GM19025 (cell line): Measurements from ENCODE around the gene SIX5.
"Not testable (repeated sequence)": the region's sequence is repeated elsewhere in the genome, so short reads cannot be mapped to it uniquely, and the experiment has no call there.

Experiments
- ATAC-seq: cut with Tn5 transposase; IDR thresholded peaks from one replicate; pipeline ENCODE4 v1.9.1; 2021; ENCODE audit warnings: mild to moderate bottlenecking, low read depth, moderate library complexity; ENCODE audit not compliant: unreplicated experiment

SIX5 gene

DNA sequence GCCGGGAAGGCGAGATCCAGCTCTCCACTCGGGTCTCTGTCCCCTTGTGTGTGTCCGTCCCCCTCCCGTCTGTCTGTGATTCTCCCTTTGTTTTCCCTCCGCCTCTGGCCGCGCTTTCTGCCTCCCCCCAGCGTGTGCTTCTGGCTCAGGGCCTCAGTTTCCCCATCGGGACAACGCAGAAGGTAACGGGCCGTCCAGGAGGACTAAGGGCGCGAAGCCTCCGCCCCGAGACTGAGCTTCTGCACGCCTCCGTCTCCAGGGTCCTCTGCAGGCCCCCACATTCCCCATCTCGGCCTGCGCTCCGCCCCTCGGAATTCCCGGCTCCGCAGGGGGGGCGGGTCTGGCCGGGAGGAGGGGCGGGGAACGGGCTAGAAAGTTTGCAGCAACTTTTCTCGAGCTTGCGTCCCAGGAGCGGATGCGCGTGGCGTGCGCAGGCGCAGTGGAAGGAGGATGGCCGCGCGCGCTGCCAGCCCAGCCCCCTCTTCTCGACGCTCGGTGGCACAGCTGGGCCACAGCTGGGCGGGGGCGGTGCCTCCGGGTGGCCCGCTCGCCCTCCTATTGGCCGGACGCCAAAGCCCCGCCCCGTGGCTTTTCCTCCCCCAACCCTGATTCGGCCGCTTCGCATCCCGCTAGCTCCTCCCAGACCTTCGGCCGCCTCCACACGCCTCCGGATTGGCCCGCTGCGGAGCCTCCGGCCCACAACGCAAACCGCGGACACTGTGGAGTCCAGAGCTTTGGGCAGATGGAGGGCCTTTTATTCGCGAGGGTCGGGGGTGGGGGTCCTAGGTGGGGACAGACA is at the start of gene SIX5:
Gene SIX5, minus strand, starts transcription at position 269 of the 799 bp plus-strand sequence. CDS start 408 bp downstream, outside the sequence.
- peak; percentile 50 for ATAC-seq

DNA sequence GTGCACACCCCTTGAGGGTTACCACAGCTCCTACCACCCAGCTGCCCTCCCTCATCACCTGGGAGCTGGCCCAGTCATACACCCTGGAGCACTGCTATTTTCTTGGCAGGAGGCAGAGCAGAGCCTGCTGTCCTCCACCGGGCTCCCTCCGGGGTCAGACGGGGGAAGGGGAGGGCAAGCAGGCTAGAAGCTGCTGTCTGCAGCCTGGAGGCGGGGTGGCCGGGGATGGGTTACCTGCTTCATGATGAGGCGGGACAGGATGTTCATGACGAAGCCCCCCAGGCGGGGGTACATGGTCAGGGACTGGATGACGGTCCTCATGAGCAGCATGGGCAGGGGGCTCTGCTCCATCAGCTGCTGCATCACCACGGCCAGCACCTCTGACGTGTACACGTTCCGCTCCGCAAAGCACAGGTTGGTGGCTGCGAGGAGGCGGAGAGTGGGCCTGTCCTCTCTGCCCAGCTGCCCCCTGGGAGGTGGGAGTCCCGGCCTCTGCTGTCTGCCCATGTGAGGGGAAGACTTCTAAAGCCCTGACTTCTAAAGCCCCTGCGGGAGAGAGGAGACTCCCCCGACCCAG is 48.8 kb upstream of the SIX5 start:
- ATAC-seq, result no peak

DNA sequence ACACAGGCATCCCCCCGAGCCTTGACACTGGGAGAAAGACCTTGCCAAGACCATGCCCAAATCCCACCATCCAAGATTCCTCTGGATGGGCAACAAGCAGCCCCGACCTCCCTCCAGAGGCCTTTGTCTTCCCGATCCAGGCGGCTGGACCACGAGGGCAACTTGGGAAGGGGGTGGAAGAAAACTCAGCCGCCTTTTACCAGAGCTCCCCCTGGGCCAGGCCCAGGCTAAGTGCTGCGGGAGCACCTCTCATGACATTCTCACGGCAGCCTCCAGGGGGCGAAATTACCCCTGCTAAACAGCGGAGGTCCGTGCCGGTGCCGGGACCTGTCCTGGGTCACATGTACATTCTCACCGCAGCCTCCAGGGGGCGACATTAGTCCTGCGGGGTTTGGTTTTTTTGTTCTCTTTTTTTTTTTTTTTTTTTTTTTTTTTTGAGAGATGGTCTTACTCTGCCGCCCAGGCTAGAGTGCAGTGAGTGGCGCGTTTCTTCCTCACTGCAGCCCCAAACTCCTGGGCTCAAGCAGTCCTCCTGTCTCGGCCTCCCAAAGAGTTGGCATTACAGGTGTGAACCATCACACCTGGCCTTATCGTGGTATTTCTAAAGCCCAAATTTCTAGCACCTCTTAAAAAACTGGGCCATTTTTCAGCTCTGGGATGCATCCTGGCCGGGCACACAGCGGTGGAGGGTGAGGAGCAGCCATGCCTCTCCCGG is 48.1 kb upstream of the SIX5 start:
- ATAC-seq, result peak; percentile 71

DNA sequence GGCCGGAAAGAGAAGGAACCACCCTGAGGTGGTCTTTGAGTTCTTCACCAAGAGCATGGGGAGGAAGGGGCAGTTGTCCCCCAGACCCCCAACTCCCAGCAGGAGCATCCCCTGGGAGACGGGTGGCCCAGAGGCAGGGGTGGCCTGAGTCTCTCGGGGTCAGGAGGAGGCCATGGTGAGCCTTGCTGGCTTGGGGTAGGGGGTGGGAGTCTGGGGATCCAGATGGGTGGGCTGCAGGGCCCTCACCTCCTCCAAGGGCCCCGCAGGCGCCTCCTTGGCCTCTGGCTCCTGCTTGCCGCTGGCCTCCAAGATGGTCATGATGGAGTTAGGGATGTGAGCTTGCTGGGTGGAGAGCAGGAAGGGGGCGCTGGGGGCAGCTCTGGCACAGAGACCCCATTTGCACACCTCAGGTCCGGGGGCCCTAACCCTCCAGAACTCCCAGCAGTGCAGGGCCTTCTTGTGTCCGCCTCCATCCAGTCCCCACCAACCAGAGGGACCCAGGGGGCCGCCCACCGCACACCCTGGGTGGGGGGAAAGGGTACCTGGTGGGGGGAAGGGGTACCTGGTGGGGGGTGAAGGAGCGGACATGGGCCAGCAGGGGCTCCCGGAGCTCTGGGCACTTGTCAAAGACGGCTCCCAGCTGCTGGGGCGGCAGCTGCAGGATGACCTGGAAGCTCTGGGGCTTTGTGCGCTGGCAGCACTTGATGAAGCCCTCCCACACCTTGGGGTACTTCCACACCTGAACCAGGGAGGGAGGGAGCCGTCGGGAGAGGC is 47.4 kb upstream of the SIX5 start:
- no peak for ATAC-seq

DNA sequence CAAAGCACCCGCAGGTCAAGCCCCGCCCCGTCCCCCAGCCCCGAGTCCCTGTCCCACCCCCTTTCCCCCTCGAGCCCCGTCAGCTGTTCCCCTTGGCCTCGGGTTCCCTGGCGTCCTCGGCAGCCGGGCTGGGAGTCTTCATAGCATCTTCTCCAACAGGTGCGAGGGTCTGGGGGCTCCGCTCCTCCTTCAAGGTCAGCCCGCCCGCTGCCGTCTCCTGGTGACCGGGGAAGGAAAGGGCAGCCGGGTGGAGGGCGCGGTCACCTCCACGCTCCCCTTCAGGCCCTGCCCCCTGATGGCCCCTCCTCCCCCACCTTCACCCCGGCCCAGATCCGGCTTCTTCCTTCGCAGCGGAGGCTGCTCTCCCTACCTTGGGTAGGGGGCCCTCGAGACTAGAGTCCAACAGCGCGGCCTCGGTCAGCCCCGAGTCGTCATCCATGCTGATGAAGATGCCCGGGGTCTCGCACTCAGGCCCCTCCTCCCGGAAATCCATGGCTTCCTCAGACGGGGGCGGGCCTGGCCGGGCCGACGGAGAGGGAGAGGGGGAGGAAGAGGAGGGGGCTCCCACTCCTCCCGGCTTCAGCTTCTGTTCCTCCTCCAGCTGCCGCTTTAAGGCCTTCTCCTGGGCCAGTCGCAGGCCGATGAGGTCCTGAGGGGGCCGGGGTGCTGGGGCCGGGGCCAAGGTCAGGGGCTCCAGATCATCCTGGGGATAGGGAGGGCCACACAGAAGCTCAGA is 46.6 kb upstream of the SIX5 start:
- ATAC-seq, result no peak

DNA sequence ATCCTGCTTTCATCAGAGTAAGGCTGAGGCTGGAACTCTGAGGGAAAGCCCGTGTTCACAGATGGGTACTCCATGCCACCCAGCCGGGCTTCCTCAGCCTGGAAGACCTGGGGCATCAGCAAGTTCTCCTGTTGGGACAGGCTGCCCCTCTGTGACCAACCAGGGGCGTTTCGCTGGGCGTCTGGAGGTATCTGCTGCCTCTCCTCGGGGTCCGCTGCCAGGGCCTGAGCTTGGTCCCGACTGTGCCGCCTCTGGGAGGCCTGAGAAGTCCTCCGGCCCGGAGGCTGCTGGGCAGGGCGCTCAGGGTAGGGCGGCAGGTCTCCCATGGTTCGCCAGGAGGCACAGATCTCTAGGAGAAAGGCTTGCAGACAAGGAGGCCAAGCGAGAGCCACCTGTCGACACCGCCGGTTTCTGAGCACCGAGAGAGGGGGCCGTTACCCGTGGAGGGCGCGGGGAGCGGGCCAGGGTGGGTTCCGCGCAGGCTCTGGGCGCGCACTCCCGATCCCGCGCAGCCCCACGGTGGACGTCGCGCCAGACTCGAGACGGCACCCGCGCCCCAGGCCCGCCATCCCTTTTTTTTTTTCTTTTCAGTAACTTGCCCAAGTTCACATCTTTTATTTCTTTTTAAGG is 45.9 kb upstream of the SIX5 start, which contains the start of gene RSPH6A:
Gene RSPH6A, minus strand, starts transcription at position 458 of the 630 bp plus-strand sequence. Its CDS starts 132 bp downstream, at position 326.
- no peak for ATAC-seq

DNA sequence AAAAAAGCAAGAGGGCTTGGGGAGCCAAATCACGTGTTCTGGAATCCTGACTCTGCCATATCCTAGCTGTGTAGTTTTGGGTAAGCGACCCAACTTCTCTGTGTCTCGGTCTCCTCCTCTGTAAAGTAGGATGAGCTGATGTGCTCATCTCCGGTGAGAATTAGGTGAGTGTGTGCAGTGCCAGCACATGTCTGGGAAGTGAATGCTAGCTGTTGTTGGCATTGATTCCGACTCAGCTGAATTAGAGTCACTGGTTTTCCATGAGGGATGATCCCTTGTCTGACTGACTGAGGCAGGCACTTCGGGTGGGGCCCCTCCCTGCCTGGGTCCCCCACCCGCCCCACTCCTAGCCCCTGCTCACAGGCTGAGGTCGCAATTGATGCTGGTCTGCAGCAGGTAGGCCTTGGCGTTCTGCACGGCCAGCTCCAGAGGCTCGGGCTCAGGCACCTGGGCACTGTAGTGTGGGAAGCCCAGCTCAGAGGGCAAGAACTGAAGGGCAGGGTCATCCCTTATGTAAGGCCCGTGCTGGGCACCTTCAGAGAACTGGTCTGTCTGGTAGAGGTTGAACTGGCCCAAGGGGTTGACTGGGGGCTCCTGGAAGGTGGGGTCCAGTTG is 45.2 kb upstream of the SIX5 start:
- ATAC-seq, result no peak

DNA sequence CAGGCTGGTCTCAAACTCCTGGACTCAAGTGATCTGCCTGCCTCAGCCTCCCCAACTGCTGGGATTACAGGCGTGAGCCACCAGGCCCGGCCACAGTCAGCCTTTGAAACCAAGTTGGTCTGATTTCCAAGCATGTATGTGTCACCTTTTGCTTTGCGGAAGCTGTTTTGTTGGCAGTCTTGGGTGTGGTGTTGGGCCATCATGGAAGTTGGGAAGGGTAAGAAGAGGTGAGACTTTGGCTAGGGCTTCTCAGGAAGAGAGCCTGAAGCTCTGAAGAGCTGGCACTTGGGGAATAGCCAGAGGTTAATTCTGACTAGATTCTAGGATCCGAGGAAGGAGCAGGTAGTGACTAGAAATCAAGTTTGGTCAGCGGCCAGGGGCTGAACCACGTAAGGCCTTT is 43.2 kb upstream of the SIX5 start:
- ATAC-seq, result no peak

DNA sequence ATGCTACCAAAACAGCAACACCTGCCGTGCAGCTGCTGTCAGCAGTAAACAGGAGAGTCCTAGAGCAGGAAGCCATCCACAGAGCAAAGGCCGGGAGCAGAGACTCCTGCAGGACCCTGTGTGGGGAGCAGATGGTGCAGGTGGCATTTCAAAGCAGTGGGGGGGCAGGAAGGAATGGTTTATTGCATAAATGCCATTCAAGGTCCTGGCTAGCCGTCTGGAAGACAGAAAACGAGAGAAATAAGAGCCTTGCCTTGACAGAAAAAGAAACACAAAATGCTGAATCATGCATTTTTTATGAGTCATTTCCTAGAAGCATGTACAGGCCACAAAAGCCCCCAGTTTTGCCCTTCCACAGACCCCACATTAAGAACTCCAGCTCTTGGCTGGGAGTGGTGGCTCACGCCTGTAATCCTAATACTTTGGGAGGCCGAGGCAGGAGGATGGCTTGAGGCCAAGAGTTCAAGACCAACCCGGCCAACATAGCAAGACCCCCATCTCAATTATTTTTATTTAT is 40.6 kb upstream of the SIX5 start:
- no peak for ATAC-seq

DNA sequence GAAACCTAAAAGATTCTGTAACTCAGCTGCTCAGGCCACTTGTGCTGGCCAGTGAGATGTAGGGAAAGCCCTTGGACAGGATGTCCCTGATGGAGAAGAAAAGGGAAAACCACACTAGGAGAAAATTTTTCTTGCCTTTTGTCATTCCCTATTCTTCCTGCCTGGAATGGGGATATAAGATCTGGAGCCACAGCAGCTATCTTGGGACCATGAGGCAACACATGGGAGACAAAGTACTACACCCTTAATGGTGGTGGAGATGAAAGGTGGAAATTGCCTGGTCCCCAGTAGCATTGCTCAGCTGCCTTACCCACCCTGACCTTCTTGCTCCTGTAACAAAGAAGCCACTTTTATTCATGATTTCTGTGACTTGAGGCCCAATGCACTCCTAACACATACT is 36.7 kb upstream of the SIX5 start:
- ATAC-seq, result no peak

DNA sequence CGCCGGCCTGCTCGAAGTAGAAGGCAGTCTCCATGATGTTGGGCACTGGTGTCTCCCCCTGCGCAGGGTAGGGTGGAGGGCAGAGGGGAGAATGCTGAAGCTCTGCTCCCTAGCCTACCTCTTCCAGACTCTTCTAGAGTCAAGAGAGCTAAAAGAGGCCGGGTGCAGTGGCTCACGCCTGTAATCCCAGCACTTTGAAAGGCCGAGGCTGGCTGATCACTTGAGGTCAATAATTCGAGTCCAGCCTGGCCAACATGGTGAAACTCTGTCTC is 35.8 kb upstream of the SIX5 start:
- ATAC-seq, result no peak

DNA sequence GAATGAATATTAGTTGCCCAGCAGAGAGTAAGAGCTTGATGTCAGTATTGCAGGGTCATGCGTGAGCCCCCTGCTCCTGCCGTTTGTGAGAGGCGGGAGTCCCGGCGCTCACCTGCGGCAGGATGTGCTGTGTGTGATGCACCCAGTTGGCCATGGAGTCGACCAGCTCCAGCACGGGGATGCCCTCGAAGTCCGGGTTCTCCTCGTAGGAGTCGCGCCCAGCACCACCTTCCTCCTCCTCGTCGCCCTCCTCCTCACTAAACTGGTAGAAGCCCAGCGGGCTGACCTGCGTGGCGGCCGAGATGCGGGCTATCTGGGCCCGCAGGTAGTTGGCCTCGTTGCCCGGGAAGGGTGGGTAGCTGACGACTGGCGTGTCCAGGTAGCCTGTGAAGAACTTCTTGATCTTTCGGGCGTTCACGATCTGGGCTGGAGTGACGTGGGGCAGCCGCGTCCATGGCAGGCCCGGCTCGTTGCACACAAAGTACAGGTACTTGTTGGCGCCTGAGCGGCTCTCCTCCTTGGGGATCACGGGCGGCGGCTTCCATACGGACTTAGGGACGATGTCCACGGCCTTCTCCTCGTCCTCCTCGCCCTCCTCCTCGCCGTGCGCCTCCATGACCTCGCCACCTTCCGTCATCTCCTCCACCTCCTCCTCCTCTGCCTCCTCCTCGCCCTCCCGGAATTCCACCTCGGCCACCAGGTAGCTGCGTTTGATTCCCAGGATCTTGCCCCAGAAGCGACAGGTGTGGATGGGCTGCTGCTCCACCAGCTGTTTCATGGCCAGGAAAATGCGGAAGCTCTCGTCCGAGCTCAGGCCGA is 35.3 kb upstream of the SIX5 start:
- no peak for ATAC-seq

DNA sequence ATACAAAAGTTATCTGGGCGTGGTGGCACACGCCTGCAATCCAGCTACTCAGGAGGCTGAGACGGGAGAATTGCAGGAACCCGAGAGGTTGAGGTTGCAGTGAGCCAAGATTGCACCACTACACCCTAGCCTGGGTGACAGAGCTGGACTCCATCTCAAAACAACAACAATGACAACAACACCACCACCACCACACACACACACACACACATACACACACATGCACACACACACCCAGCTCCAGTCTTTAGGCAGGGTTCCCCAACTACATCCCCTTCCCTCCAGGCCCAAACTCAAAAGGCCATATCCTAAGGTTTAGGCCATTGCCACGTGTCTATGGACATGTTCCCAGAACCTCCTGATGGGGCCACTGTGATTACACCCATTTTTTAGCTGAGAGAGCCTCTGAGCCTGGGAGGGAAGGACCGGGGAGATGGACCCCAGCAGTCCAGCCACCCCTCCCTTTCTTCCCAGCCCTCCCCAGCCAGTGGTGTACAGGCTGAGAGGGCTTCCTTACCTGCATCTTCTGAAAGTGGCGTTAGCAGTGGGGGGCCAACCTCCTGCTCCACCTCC is 32.6 kb upstream of the SIX5 start:
- no peak for ATAC-seq

DNA sequence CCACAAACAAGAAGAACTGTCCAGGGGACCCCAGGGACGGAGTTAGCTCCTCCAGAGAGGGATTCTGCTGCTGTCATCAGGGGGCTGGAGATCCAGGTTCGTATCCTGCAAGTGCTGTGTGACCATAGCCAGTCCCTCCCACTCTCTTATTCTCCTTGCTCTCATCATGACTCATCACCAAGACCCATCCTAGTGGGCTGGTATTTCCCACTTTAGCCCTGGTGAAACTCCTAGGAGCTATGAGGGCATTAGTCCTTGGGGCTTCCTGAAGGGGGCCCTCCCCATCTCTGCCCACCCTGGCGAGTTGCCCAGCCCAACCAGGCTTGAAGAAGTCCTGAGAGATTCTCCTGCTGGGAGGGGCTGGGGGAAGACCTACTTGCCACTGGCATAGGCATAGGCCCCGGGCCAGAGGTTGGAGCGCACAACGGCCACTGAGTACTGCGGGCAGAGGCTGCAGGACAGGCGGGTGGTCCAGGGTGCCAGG is 31.1 kb upstream of the SIX5 start:
- no peak for ATAC-seq

DNA sequence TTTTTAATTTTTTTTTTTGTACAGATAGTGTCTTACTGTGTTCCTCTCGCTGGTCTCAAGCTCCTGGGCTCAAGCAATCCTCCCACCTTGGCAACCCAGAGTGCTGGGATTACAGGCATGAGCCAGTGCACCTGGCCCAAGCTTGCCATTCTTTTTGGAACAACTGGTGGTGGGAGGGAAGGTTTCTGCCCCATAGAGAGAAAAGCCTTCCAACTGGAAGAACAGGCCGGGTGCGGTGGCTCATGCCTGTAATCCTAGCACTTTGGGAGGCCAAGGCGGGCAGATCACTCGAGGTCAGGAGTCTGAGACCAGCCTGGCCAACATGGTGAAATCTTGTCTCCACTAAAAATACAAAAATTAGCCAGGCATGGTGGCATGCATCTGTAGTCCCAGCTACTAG is 30.5 kb upstream of the SIX5 start:
- not testable (repeated sequence) for ATAC-seq

DNA sequence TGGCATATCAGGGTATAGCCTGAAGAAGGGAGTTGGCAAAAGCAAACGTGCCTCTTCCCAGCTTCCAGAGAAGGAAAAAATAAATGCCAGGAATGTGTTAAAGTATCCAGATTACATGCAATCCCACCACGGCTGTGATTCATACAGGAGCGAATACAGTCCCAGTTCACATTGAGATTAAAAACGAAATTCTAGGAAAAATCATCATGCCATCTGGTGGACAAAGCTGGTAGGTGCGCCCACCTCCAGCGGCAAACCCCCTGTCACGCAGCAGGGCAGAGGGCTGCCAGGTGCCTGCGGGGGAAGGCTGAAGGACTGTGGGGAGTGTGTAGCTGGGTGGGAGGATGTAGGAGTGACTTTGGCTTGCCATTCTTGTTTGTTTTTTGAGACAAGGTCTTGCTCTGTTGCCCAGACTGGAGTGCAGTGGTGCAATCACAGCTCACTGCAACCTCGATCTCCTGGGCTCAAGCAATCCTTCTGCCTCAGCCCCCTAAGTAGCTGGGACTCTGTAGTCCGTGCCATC is 30.0 kb upstream of the SIX5 start:
- ATAC-seq, result no peak

DNA sequence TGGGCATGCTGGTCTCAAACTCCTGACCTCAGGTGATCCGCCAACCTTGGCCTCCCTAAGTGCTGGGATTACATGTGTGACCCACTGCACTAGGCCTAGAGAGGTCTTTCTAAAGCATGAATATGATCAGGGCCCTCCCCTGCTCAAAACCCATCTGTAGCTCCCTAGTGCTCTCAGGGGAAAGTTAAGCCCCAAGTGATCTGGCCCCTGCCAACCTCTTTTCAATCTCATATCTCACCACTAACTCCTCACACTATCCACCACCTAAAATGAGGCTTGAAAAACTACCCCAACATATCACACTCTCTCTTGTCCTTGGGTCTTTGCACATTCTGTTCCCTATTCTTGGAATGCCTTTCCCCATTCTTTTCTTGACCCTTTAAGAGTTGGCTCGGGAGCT is 25.6 kb upstream of the SIX5 start:
- no peak for ATAC-seq

DNA sequence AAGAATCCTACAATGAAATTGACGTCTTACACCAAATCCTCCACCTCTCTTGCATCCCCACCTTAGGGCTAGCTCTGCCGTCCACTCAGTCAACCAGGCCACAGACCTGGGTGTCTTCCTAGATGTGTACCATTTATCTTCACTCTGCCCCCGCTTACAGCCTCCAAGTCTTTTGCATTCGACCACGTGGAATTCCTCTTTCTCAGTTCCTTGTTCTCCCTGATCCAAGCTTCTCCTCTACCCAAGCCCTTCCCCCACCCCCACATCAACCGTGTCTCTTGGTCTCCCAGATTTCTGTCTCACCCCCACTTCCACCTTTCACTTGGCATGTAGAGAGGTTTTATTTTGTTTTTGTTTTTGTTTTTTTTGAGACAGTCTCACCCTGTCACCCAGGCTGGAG is 24.8 kb upstream of the SIX5 start:
- ATAC-seq, result no peak
